Right lobe of liver (tissue), 4 donors: ENCODE results near the gene KAT6B.

ENCODE experiments used
- CTCF ChIP-seq, 4 donors: fragments of 200-600 bp in 3 of 4; fragments of 450-650 bp in 1 of 4; IDR thresholded peaks; one replicate each; pipeline versions ENCODE4 v1.5.1 to v1.8.0; 2016 to 2022; ENCODE audit warnings: antibody characterized with exemption in 4 of 4, mild to moderate bottlenecking in 2 of 4
- POLR2A ChIP-seq: fragments of 450-650 bp; IDR thresholded peaks from one replicate; pipeline ENCODE4 v1.6.1; 2017; ENCODE audit warnings: antibody characterized with exemption, mild to moderate bottlenecking
- donor health status: DM: no; HTN: no; CAD: no.
- donor health status: DM: no; HTN: no; CAD: no.
- donor health status: DM: no; HTN: yes; CAD: no.

GRCh38 chr10:74960670-74961069 is 134.3 kb downstream of the KAT6B start:
- TF ChIP-seq CTCF (IDR thresholded peaks at IDR 0.05), result no peak
- TF ChIP-seq POLR2A, result no peak
